Measurements from ENCODE around the gene IFRD2. TPM values are rescaled to one million over a fixed set of nuclear protein-coding genes. Genes with fewer than 3 reads are reported as not detected.
A peak's percentile ranks its signal among the peaks of the same experiment; 100 is the strongest.

The IFRD2 gene
- total and polyA plus RNA-seq, 9 of the 15 experiments (the other 6 are each of a cell fraction or from before 2014, with no cell fraction given): 30.5 to 115 (median 52.8) TPM

- TF ChIP-seq FOS (IDR thresholded peaks at IDR 0.05; ENCODE audit: extremely low read depth, insufficient read length) (no peak), HCFC1 (IDR thresholded peaks at IDR 0.05; ENCODE audit: low read depth, low read length) (no peak; the same call in 1 of the 2 replicates), ZSCAN32 (CRISPR knock-in tag; IDR thresholded peaks at IDR 0.05) (no peak), FOXJ2 (tag; IDR thresholded peaks at IDR 0.05) (no peak), NRF1 (conservative IDR thresholded peaks at IDR 0.05 in 1 of 2, IDR thresholded peaks at IDR 0.05 in 1 of 2) (peak; percentile 70 to 73; a peak in 3 of 4 replicates), SMAD4 (CRISPR knock-in tag; conservative IDR thresholded peaks at IDR 0.05) (no peak), PHF8 (IDR thresholded peaks at IDR 0.05; ENCODE audit: borderline replicate concordance, low read length) (no peak), GTF2E2 (tag; IDR thresholded peaks at IDR 0.05) (no peak), CBX5 (IDR thresholded peaks at IDR 0.05; ENCODE audit: borderline replicate concordance, low read depth) (no peak), E2F6 (IDR thresholded peaks at IDR 0.05; ENCODE audit: borderline replicate concordance in 1 of 2, extremely low read depth in 1 of 2, insufficient read depth in 1 of 2, insufficient read length in 1 of 2, low read depth in 1 of 2, low read length in 1 of 2, poor library complexity in 1 of 2, severe bottlenecking in 1 of 2) (peak in 1 of 2 experiments; percentile 56), MEF2A (IDR thresholded peaks at IDR 0.05; ENCODE audit: control insufficient read depth, low read depth, low read length) (no peak), PHF21A (IDR thresholded peaks at IDR 0.05; ENCODE audit: borderline replicate concordance, low read depth) (no peak), ELK1 (CRISPR knock-in tag; IDR thresholded peaks at IDR 0.05) (no peak), ARID4B (CRISPR knock-in tag; IDR thresholded peaks at IDR 0.05) (peak; percentile 76; the same call in 1 of the 2 replicates), RERE (CRISPR knock-in tag; IDR thresholded peaks at IDR 0.05; ENCODE audit: borderline replicate concordance) (no peak), HLTF (IDR thresholded peaks at IDR 0.05) (no peak)
These were observed 28.7 kb upstream of the IFRD2 start (continued) for GRCh38 chr3:50320853-50321335.
